ENCODE results near the gene CCDC15.
A peak's percentile ranks its signal among the peaks of the same experiment; 100 is the strongest.
"Not testable (repeated sequence)": the region's sequence is repeated elsewhere in the genome, so short reads cannot be mapped to it uniquely, and the experiment has no call there.

The CCDC15 gene

DNA sequence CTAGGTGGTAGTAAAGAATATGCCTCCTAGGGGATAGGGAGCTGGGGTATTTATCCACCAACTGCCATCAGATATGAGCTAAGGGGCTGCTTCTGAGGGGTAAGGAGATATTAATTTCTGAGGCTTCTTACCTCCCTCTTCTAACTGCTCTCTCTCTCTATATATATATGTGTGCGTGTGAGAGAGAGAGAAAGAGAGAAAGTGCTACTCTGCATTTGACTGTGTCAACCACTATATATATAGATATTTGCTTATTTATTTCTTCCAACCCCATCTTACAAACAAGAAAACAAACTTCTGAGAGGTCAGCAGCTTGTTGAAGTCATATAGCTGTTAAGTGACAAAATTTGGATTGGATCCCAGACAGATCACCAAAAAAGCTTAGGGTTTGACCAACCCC, 12.3 kb upstream of the CCDC15 start:
- no peak for DNase-seq
- intact Hi-C loops (cut with DNase I): no loop called here

DNA sequence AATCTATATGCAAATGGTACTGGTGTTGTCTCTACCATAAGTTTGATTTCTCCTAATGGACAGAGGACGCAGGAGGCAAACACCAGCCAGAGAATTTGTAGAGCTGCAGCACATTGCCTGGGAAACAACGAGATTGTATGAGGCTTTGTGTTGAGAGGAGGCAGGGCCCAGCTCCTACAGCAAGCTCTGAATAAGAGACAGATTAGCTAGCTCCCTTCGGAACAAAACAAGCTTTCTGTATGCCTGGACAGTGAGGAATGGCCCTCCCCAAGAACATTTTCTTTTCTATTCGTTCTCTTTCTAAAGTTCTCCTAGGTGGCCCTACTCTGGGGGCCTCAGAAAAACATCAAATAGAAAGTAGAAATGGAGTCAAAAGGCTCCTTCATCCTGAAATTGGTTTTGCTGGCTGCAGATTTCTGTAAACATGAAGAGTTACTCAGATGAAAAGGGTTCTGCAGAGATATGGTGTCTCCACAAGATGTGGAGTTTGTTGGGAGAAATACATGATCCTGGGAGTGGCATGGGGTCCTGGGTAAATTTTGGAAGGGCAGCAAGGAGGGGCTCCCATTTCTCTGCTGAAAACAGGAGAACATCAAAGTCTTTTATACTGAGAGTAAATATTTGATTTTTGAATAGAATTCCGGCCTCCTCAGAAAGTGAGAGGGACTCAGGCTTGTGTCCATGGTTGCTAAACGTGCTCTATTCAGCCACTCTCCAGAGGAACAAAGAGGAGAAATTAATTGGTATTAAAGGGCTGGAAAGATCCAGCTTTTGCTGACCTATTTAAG, 11.3 kb upstream of the CCDC15 start:
- DNase-seq: peak in 8 of 10 donors; percentile 48 to 94 (median 61)
- intact Hi-C loops (cut with DNase I): loop anchor here (1.0 kb wide), 1 partner anchor 25 kb away; no protein-coding TSS in a partner anchor

DNA sequence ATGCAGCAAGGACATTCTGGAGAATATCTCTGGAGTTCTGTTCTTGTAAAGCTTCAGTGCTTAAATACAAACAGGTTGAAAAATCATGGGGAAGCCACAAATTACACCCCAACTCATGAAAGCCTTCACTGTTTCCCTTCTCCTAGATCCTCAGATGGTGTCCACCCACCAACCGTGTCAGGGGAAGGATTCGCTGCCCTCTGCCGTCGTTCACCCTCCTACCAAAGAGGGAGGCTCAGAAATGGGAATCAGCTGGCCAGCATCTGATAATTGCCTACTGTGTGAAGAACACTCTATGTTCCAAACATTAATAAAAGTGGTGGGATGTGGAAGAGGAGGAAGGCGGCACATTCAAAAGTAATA, 10.8 kb upstream of the CCDC15 start:
- intact Hi-C loops (cut with DNase I): loop anchor here (1.0 kb wide), 1 partner anchor 26 kb away; no protein-coding TSS in a partner anchor
- DNase-seq: peak; percentile 54 to 95 (median 74)

DNA sequence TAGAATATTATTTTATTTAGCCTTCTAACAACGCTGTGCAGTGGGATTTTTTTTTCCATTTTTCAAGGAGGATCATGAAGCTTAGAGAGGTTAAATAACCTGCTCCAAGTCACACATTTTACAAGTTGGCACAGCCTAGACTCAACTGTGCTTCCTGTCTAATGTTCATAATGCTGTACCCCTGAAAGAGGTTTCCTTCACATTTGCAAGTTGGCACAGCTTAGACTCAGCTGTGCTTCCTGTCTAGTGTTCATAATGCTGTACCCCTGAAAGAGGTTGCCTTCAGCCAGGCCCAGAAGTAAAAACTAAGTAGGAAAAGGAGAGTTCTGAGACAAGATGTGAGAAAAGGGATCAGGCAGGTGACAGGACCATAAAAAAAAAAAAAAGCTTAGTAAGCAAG, 10.3 kb upstream of the CCDC15 start:
- DNase-seq: no peak
- intact Hi-C loops (cut with DNase I): loop anchor here (1.0 kb wide), 1 partner anchor 26 kb away; no protein-coding TSS in a partner anchor

DNA sequence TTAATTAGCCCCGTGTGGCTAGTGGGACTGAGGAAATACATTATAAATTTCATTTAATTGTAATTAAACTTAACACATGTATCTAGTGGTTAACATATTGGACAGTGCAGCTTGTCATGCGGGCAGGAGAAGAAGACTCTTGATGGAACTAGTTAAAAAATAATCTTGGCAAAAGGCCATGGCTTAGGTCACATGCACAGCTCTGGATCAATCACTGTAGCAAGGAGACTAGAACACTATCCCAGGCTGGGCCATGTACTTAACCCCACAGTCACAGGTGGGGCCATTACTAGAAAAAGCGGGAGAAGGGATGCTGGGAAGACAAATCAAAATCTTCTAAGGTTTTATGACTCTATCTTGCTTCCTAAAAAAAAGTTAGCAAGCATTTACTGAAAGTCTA, 9.4 kb upstream of the CCDC15 start:
- DNase-seq: no peak
- intact Hi-C loops (cut with DNase I): no loop called here

DNA sequence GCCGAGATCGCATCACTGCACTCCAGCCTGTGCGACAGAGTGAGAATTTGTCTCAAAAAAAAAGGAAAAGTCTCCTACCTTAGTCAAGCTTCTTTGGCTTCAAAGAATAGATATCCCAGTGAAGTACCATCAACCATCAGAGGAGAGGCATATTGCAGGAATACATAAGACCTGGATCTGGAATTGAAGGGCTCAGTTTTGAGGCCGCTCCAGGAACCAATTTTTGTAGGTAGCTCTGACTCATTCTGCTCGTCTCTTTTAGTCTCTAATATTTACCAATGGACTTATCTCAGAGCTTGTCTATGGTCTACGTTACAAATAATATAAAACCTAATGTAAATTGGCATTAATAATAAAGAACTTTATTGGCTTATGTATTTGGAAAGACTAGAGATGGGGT, 8.2 kb upstream of the CCDC15 start:
- intact Hi-C loops (cut with DNase I): no loop called here
- DNase-seq: no peak

DNA sequence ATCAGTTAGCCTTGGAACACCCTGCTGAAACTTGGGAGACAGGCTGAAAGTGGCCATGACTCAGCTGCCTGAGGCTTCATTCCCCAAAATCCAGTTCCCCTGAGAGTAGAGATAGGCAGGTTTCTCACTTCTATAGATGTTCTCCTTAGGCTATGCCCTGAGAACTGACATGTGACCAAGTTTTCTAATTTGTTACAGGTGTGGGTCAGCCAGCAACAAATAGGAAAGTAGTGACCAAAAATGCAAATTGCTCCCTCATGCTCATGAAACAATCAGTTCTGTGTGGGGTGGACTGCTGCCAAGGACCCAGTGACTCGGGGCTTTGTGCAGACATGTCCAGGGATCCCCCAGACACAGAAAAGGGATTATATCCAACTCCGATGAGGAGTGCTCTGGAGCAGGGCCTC, 7.3 kb upstream of the CCDC15 start:
- intact Hi-C loops (cut with DNase I): no loop called here
- DNase-seq: peak; percentile 56 to 97 (median 82)

DNA sequence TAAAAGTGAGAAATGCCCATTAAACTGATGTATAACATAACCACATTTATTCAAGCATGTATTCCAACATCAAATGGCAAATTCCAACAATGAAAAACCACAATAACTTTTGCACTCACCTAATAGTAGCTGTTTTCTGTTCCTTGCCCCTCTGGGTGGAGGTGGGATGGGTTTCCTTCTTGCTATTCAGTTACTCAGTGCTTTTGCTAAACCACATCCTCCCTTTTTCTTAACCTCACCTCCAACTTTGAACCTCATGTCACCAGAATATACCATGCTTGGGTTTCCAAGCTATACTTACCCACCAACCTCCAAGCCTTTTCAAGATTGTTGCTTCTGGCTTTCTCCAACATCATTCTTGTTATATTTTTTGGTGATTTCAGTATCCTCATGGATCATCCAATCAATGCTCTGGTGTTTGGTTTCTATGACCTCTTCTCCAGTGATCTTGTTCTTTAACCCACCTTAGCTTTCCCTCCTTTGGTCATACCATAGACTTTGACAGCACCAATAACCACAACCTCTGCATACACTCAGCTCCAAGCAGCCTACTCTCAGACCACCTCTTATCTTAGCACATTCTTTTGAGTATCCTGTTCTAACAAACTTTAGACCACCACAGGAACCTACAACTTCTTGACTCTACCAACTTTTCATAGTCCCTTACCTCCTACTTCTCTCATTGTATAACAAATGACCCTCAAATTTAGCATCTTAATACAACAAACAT, 3.2 kb upstream of the CCDC15 start:
- intact Hi-C loops (cut with DNase I): loop anchor here (5.0 to 10.0 kb wide), 3 partner anchors 73 to 644 kb away; partner anchors contain the start of gene STT3A

DNA sequence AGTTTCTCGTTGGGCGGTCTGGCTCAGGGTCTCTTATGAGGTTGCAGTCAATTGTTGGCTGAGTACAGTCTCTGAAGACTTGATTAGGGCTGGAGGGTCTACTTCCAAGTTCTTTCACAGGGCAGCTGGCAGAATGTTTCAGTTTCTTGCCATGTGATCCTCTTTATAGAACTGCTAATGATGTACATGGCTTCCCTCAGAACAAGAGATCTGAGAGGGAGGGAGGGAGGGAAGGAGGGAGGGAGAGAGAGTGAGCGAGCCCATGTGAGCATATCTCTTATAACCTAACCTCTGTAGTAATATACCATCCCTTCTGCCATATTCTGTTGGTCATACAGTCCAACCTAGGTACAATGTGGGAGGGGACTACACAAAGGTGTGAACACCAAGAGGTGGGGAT, 2.7 kb upstream of the CCDC15 start:
- DNase-seq: no peak
- intact Hi-C loops (cut with DNase I): loop anchor here (5.0 to 10.0 kb wide), 3 partner anchors 74 to 643 kb away; partner anchors contain the start of gene STT3A

More for the DNA sequence above, 3.2 kb upstream of the CCDC15 start:
- no peak for DNase-seq

DNA sequence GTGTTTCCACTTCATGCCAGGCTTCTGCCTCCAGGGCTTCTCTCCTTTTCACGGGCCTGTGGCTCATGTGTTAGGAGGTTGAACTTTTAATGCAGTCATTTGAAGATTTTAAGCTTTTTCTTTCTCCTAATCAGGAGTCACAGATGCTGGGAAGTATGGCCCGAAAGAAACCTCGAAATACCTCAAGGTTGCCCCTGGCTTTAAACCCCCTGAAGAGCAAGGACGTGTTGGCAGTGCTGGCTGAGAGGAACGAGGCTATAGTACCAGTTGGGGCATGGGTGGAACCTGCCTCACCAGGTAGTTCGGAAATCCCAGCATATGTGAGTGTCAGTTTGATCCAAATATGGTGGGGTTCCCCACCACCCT, 571 bp downstream of the CCDC15 start:
- intact Hi-C loops (cut with DNase I): loop anchor here (5.0 to 10.0 kb wide), 3 partner anchors 77 to 640 kb away; partner anchors contain the start of gene STT3A
- no peak for DNase-seq

DNA sequence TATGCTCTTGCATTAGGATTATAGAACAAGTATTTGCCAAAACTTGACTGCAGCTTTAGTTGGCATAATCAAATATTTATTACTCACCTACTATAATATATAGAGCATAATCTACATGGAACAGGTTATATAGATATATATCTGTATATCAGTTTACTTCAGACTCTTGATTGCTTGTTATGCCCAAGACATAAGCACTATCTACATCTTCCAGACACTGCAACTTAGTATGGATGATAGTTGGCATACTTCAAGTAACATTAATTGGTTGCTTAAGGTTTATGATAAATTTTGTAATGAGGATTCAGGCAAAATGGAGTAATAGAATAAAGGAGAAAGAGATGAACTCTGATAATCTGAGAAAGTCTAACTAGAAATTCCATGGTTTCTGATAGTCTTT, 1.0 kb downstream of the CCDC15 start:
- no peak for DNase-seq
- intact Hi-C loops (cut with DNase I): loop anchor here (10.0 kb wide), 2 partner anchors 470 to 640 kb away; partner anchors contain the start of gene STT3A

DNA sequence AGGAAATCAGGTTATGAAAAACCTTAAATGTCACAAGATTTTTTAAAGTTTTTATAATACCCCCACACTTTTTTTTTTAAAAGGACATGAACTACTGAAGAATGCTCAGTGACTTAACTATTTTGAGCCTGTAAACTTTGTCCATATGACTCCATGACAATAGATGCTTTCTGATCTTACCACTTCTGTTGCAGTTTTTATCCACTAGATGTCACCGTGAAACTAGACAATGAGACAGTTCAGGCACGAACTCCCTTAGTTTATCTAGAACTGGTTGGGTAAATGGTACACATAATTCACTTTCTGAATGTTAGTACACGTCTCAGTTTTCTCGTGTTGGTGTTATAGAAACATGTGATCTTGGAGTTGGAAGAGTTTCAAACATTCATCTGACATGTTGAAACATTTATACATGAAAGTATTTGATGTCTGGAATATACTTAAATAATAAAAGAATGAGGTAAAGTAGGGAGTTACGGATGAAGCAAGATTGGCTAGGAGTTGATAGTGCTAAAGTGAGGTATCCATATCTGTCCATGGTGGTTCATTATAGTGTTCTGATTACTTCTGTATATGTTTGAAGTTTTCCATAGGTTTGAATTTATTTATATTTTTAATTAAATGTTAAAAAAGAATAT, 8.1 kb downstream of the CCDC15 start:
- no peak for DNase-seq

DNA sequence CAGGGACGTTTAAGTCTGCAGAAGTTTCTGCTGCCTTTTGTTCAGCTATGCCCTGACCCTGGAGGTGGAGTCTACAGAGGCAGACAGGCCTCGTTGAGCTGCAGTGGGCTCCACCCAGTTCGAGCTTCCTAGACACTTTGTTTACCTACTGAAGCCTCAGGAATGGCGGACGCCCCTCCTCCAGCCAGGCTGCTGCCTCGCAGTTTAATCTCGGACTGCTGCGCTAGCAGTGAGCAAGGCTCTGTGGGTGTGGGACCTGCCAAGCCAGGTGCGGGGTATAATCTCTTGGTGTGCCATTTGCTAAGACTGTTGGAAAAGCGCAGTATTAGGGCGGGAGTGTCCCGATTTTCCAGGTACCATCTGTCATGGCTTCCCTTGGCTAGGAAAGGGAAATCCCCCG, 14.2 kb downstream of the CCDC15 start:
- intact Hi-C loops (cut with DNase I): not testable (repeated sequence)

More for the DNA sequence above, 8.1 kb downstream of the CCDC15 start:
- intact Hi-C loops (cut with DNase I): loop anchor here (1.0 to 5.0 kb wide), 2 partner anchors 179 to 385 kb away; no protein-coding TSS in a partner anchor

DNA sequence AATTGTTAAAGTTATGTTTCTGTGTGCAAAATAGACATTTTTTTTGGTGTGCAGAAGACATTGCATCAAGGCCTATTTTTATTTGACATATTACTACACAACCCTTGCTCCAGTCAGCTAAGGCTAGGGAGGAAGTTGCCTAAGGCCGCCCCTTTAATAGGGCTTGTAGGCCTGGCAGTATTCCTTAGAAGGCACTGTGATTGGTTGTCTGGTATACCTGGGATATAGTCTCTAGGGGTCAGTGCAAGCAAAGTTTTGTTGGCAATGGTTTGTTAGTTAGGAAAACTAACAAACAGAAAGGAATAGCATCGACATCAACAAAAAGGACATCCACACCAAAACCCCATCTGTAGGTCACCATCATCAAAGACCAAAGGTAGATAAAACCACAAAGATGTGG, 16.9 kb downstream of the CCDC15 start:
- DNase-seq: no peak
- intact Hi-C loops (cut with DNase I): no loop called here

More for the DNA sequence above, 14.2 kb downstream of the CCDC15 start:
- DNase-seq: not testable (repeated sequence)

DNA sequence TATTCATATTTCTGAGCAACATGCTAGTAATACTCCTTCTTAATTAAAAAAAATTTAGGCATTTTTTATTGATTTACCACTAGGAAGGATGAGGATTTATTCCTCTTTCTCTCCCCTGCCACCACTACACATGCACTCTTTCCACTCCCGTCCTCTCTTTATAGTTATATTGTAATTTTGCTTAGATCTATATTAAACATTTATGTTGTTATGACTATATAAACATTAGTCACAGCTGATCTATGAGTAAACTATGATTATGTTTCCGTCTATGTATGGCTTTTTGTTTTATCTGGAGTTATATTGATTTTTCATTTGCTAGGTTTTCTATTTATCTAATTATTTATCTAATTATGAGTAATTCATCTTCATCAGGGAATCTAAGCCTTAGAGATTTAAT, 17.8 kb downstream of the CCDC15 start:
- intact Hi-C loops (cut with DNase I): no loop called here
- DNase-seq: no peak

DNA sequence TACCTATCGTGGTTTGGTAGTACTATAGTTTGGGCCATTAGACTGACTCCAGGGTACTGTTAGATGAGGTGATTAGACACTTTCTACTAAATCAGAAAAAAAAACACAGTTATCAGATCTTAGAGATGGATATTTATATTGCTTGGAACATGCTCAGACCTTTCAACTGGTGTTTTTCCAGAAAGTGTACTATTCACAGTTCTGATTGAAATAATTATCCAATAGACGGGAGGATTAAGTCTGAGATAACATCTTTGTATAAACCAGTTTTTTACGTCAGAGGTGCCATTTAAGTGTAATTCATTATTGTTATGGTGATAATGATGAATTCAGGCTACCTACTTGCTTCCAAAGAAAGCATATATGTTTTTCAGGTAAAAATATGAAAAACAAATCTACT, 22.5 kb downstream of the CCDC15 start:
- no peak for DNase-seq
- intact Hi-C loops (cut with DNase I): no loop called here

DNA sequence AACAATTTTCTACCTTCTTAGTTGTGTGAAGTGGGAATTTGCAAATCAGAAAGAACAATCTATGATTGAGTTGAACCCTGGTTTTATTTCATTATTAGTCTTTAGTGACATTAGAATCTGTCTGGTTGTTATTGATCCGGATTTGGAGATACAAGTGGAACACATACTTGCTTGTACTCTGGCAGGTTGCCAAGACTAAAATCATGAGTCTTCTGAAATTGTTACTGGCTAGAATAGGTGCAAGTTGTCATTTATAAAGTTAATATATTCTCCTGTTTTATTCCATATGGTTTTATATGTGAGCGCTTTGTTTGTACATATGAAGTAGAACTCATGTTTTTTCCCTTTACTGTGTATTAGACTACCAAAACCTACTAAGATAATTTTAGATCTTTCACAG, 23.0 kb downstream of the CCDC15 start:
- intact Hi-C loops (cut with DNase I): no loop called here
- no peak for DNase-seq

DNA sequence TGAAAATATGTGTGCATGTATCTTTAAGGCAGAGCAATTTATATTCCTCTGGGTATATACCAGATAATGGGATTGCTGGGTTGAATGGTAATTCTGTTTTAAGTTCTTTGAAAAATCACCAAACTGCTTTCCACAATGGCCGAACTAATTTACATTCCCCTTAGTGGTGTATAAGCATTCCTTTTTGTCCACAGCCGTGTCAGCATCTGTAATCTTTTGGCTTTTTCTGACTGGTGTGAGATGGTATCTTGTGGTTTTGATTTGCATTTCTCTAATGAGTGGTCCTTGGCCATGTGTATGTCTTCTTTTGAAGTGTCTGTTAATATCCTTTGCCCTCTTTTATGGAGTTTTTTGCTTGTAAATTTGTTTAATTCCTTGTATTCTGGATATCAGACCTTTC, 24.3 kb downstream of the CCDC15 start:
- intact Hi-C loops (cut with DNase I): no loop called here
- DNase-seq: no peak

DNA sequence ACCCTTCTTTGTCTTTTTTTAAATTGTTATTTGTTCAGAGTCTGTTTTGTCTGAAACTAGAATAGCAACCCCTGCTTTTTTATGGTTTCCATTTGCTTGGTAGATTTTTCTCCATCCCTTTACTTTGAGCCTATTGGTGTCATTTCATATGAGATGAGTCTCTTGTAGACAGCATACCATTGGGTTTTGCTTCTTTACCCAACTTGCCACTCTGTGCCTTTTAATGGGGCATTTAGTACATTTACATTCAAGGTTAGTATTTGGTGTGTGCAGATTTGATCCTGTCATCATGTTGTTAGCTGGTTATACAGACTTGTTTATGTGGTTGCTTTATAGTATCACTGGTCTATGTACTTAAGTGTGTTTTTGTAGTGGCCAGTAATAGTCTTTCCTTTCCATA, 28.0 kb downstream of the CCDC15 start:
- intact Hi-C loops (cut with DNase I): no loop called here
- DNase-seq: no peak

DNA sequence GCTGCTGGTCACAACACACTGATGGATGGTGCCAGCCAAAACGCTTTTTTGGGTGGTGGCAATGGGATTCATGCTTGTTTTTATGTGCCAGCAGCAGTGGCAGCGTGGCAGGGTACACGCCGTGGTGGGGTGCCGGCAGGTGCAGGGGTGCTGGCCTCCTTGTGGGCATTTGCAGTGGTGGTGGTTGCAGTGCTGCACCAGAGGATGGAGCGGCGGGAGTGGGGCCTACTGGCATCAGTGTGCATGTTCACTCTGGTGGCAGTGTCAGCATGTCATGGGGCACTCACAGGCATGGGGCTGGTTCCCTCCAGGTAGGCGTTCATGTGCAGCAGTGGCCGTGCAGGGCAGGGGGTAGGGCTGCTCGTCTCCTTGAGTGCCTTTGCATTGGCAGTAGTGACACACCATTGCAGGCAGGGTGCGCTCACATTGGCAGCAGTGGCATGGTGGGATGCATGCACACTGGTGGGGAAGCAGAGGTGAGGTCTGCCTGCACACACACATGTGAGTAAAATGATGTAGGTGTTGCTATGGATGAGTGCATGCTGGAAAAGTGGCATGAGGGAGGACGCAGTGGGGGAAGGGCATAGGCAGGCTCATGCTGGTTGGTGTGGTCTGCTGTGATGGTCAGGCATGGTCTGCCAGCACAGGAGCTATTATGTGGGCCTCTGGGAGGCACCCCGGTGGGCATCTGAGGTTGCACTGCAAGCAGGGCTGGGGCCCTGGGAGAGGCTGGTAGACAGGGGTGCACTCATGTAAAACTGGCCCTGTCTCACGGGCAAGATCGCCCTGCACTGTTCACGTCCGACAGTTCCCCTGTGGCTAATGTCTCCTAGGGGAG, 29.9 kb downstream of the CCDC15 start:
- peak in 2 of 10 donors; percentile 51 to 67 for DNase-seq
- intact Hi-C loops (cut with DNase I): no loop called here
